ENCODE data around the gene DIS3L2.

The DIS3L2 gene

GRCh38 chr2:231925303-231926179, 36.0 kb upstream of the DIS3L2 start:
- no peaks in the 10 kb centered on the region for H3K79me2 ChIP-seq (ENCODE audit: low read length)
- no peaks in the 10 kb centered on the region for H3K4me1 ChIP-seq (ENCODE audit: low read length)
- H4K20me1 ChIP-seq (ENCODE audit: insufficient read depth, low read length), result no peaks in the 10 kb centered on the region
- H3K27me3 ChIP-seq (ENCODE audit: low read depth, low read length), result no peaks in the 10 kb centered on the region
- 0 out of 2 replicates have a peak overlapping the region, but pooled peaks have one; percentile 21 for H2AFZ ChIP-seq (ENCODE audit: low read depth, low read length)
- no peaks in the 10 kb centered on the region for H3K36me3 ChIP-seq (replicated peaks; ENCODE audit: low read depth, low read length)
- no peak overlapping the region for H3K27ac ChIP-seq (ENCODE audit: low read length)
- no peaks in the 10 kb centered on the region for H3K9me3 ChIP-seq (ENCODE audit: insufficient read depth, low read length)
- H3K4me2 ChIP-seq (ENCODE audit: low read length), result peak overlapping the region; percentile 43
- TF ChIP-seq CTCF (IDR thresholded peaks at IDR 0.05; ENCODE audit: low read depth, low read length), result peak; percentile 54
- TF ChIP-seq EZH2phosphoT487 (IDR thresholded peaks at IDR 0.05; ENCODE audit: low read depth), result no peak
- no peak overlapping the region for H3K4me3 ChIP-seq (ENCODE audit: low read length)
- no peak overlapping the region for H3K9ac ChIP-seq (ENCODE audit: low read length)

GRCh38 chr2:231926180-231926741, 35.3 kb upstream of the DIS3L2 start, which contains the start of gene NPPC:
TSS of gene NPPC (minus strand) at chr2:231926396. CDS start at chr2:231926249, 147 bp downstream.
- no peaks in the 10 kb centered on the region for H3K36me3 ChIP-seq (replicated peaks; ENCODE audit: low read depth, low read length)
- H3K79me2 ChIP-seq (ENCODE audit: low read length), result no peaks in the 10 kb centered on the region
- no peaks in the 10 kb centered on the region for H4K20me1 ChIP-seq (ENCODE audit: insufficient read depth, low read length)
- H3K4me3 ChIP-seq (ENCODE audit: low read length), result no peak within 1 kb of the TSS
- H3K4me1 ChIP-seq (ENCODE audit: low read length), result no peaks in the 10 kb centered on the region
- H3K9ac ChIP-seq (ENCODE audit: low read length), result no peak within 1 kb of the TSS
- H2AFZ ChIP-seq (ENCODE audit: low read depth, low read length), result no peak within 1 kb of the TSS
- peak within 1 kb of the TSS; percentile 43; the same call in 1 of the 2 replicates for H3K4me2 ChIP-seq (ENCODE audit: low read length)
- no peaks in the 10 kb centered on the region for H3K27me3 ChIP-seq (ENCODE audit: low read depth, low read length)
- no peaks in the 10 kb centered on the region for H3K9me3 ChIP-seq (ENCODE audit: insufficient read depth, low read length)
- TF ChIP-seq EZH2phosphoT487 (IDR thresholded peaks at IDR 0.05; ENCODE audit: low read depth) (no peak), CTCF (IDR thresholded peaks at IDR 0.05; ENCODE audit: low read depth, low read length) (no peak)
- H3K27ac ChIP-seq (ENCODE audit: low read length), result no peak within 1 kb of the TSS

- Histone ChIP-seq H2AFZ (ENCODE audit: low read depth, low read length) (no peak overlapping the region), H3K9ac (ENCODE audit: low read length) (no peak overlapping the region), H3K4me3 (ENCODE audit: low read length) (no peak overlapping the region), H3K27me3 (ENCODE audit: low read depth, low read length) (no peaks in the 10 kb centered on the region), H3K4me1 (ENCODE audit: low read length) (no peaks in the 10 kb centered on the region), H3K9me3 (ENCODE audit: insufficient read depth, low read length) (no peaks in the 10 kb centered on the region), H3K36me3 (replicated peaks; ENCODE audit: low read depth, low read length) (no peaks in the 10 kb centered on the region), H3K27ac (ENCODE audit: low read length) (no peak overlapping the region), H4K20me1 (ENCODE audit: insufficient read depth, low read length) (no peaks in the 10 kb centered on the region), H3K4me2 (ENCODE audit: low read length) (no peak overlapping the region), H3K79me2 (ENCODE audit: low read length) (no peaks in the 10 kb centered on the region)
- TF ChIP-seq EZH2phosphoT487 (IDR thresholded peaks at IDR 0.05; ENCODE audit: low read depth) (no peak), CTCF (IDR thresholded peaks at IDR 0.05; ENCODE audit: low read depth, low read length) (no peak)
These were observed 34.5 kb upstream of the DIS3L2 start for GRCh38 chr2:231926761-231927565.

- Histone ChIP-seq H3K4me3 (ENCODE audit: low read length) (no peak overlapping the region), H2AFZ (ENCODE audit: low read depth, low read length) (no peak overlapping the region), H3K4me1 (ENCODE audit: low read length) (no peaks in the 10 kb centered on the region), H3K9ac (ENCODE audit: low read length) (no peak overlapping the region), H3K9me3 (ENCODE audit: insufficient read depth, low read length) (no peaks in the 10 kb centered on the region), H3K79me2 (ENCODE audit: low read length) (no peaks in the 10 kb centered on the region), H4K20me1 (ENCODE audit: insufficient read depth, low read length) (no peaks in the 10 kb centered on the region), H3K36me3 (replicated peaks; ENCODE audit: low read depth, low read length) (no peaks in the 10 kb centered on the region), H3K4me2 (ENCODE audit: low read length) (no peak overlapping the region), H3K27me3 (ENCODE audit: low read depth, low read length) (no peaks in the 10 kb centered on the region), H3K27ac (ENCODE audit: low read length) (no peak overlapping the region)
- TF ChIP-seq CTCF (IDR thresholded peaks at IDR 0.05; ENCODE audit: low read depth, low read length), result no peak
- TF ChIP-seq EZH2phosphoT487 (IDR thresholded peaks at IDR 0.05; ENCODE audit: low read depth), result no peak
These were observed 34.0 kb upstream of the DIS3L2 start for GRCh38 chr2:231927566-231927890.

Measured in OCI-LY3 (cell line).